ENCODE data around the gene KRT78.

The KRT78 gene

DNA sequence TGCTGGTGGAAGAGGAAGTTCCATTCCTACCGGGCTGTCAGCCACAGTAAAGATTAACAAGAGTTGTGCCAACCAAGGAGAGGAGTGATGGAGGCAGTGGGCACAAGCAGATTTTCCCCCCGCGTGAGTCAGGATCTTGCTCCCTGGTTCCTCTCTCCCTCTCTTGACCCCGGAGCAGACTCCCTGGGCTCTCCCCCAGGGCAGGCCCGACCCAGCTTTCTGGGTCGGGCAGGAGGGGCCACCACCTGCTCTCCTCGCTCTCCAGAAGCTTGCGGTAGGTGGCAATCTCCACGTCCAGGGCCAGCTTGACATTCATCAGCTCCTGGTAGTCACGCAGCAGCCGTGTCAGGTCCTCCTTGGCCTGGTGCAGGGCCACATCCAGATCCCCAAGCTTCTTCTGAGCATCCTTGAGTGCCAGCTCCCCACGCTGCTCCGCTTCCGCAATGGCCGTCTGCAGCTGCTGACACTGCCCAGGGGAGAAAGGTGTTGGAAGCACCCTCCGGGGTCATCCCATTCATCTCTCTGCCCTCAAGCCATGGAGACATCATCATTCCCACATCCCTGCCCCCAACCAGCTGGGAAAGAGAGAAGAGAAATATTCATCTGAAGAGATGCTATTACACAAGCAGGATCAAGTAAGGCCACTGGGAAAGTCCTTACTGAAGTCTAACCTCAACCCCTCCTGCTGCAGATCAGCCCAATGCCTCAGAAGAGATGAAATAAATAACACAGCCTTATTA lies 25.9 kb downstream of the KRT78 start:
- no peak for DNase-seq

DNA sequence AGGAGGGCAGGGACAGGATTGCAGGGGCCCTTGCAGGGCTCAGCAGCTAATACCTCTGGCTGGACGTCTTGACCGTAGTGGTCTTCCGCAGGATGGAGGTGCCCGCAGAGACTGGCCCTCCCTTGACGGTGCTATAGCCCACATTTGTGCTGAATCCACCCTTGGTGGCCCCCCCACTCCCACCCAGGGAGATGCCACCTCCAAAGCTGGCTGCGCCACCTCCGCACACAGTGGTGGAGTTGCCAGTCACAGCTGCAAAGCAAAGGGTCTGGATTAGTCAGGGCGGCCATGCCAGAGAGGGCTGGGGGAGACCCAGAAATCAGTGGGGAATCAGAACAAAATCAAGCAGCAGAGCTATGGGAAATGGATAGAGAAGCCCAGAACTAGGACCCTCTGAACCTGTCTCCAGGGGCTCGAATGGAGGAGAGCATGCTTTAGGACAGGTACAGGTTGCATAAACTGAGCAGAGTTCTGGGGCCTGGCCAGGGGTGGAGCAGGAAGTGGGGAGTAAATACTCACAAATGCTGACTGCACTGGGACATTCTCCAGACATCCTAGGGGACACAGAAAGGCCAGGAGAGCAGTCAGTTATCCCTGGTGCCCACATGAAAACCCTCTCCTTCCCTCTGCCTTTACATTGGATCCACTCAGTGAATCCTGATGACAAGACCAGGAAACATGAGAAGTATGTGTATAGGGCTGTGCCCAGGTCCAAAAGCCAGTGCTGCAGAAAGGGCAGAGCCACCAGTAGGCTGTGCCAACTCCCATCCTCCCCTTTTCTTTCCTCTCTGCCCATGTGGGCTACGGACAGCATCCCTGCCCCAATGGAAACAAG lies 26.8 kb downstream of the KRT78 start:
- no peak for DNase-seq

DNA sequence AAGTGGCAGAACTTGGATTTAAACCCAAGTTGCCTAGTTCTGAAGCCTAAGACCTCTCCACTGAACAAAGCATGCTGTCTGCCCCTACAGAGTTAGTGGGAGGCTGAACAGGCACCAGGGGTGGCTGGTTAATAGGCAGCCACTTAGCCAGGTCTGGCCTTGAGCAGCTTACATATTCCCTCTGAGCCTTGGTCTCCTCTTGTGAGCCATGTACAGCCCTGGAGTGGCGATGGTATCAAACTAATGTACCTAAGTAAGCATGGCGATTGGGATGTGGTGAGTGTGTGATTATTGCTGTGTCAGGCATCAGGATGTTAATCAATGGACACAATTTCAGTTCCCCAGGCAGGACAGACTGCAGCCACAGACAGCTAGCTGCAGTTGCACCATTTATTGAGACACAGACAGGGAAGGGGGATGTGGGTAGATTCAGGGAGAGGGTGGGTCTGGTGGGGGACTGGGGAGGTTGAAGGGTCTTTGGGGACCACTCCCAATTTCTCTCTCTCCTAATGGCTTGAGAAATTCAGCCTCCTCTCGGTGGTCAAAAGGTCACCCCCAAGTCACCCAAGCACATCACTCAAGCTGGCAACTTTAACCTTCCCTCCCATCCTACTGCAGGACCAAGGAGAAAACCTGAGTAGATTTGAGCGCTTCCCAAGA lies 27.6 kb downstream of the KRT78 start:
- DNase-seq, result no peak

DNA sequence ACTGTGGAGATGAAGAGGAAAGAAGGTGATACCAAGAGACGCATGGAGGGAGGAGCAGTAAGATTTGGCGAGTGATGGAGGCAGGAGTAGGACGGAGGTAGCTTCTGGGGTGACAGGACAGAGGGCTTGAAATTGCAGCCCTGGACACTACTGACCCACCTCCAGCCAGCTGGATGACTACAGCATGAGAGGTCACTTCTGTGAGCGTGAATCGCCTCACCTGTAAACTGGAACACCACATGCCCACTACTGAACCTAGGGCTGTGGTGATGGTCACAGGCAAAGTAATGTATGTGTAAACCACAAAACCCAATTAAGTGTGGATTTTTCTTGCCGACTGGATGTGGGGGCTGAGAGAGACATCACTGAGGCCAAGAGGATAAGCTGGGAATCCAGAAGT lies 28.3 kb downstream of the KRT78 start:
- DNase-seq, result no peak

DNA sequence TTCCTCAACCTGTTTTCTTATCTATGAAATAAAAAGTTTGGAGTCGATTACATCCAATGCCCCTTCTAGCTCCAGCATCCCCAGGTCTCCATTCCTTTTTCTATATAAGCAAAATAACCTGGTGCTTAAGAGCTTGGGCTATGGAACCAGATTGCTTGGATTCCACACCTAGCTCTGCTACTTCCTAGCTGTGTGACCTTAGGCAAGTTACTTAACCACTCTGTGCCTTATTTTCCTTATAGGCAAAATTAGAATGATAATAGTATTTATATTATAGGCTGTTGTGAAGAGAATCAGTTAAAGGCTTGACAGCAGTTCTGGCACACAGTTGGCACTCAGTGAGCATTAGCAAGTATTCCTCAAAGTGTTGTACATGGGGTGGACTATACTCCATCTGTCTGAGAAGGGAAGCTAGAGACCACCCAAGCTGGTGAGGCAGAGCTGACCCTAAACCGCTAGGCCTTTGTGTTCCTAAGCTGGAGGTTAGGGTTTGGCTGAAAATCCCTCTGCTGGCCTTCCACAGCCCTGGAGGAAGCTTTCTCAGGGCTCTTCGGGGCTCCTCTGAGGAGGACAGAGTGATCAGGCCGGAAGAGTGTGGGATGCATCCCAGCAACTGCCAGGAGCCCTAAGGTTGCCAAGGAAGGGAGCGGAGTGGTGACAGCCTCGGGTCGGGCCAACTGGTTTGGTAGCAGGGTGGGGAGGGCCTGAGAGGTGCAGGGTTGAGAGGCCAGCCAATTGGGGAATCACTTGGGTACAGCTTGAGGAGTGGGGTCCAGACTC lies 28.9 kb downstream of the KRT78 start:
- no peak for DNase-seq

DNA sequence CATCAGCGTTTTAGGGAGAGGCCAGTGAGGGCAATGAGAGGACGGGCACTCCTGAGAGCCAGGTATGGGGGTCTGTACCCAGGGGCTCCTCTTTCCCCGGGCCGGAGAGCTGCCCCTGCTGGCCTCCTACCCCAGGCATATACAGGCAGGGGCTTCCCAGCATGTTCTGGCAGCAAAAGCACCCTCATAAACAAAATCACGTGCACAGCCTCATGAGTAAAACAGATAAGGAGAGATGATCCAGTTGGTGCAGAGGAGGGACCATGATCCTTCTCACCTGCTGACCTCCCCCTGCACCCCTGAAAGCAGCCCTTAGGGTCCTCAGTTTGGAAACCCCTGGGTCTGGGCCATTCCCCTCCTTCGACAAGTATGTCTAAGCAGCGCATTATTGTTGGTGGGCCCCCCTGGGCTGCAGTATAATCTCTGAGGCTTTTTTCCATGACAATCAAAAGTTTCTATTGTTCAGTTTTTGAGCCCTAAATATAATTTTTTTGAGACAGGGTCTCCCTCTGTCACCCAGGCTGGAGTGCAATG lies 29.8 kb downstream of the KRT78 start:
- DNase-seq, result no peak

DNA sequence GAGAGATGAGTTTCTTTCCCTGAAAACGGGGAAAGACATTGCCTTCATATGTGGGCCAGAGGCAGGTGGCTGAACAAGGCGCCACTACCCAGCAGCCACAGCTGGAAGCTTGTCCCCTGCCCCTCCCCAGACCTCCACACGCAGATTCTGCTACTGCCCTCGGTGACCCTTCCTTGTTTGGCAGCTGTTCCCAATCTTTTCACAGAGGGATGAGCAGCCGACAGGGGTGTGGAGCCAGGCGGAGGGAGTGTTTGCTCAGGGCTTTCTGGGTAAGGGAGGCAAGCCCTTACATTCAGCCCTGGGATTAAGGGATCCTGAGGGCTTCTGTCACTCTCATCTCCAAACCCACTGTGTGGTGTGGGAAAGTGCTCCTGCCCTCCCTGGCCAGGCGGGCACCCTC lies 30.4 kb downstream of the KRT78 start:
- DNase-seq, result no peak

DNA sequence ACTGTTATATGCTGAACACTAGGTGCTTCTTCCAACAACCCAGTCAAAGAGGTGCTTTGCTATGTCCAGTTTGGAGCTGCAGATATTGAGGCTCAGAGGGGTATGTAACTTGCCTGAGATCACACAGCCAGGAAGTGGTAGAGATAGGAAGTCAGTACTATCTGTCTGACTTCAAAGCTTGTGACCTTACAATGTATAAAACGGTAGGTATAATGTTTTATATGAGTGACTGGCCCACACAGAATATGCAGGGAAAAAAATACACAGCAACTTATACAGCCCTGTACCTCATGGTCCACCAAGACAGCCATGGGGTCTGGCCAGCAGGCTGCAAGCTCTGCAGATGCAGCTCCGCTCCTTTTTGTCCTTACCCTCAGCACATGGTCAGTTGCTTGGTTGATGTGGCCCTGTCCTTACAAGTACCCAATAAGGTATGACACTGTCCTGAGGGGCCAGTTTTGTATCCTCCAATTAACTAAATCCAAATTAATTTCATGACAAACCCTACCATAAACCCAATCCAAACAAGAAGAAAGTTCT lies 31.0 kb downstream of the KRT78 start:
- no peak for DNase-seq

DNA sequence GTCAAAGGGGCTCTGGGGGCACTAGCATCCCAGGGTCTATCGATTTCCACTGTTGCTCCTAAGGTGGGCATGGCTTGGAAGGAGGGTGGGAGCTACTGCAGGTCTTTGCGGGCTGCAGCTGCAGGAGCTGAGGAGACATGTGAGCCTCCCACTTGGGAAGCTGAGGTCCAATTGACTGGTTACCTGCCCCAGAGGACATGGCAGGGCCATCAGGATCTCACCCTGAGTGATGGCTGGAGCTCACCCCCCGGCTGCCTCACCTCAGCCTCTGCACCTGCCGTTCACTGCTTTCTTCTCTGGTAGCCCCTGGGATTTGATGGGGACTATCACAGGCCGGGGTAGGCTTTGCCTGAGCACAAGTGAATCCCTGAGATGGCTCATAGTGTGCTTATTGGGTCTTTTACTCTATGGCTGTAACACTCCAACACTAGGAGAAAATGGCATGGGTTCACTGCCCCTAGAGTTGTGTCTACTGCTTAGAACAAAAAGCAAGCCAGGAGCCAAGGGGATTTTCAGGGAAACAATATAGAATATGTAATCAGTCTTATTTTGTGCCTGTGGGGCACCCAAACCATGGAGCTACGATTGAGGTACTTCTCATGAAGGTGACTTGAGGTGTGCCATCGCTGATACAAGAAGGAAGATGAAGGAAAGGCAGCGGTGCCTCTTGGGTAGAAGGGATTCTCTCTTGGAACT lies 31.6 kb downstream of the KRT78 start:
- no peak for DNase-seq

DNA sequence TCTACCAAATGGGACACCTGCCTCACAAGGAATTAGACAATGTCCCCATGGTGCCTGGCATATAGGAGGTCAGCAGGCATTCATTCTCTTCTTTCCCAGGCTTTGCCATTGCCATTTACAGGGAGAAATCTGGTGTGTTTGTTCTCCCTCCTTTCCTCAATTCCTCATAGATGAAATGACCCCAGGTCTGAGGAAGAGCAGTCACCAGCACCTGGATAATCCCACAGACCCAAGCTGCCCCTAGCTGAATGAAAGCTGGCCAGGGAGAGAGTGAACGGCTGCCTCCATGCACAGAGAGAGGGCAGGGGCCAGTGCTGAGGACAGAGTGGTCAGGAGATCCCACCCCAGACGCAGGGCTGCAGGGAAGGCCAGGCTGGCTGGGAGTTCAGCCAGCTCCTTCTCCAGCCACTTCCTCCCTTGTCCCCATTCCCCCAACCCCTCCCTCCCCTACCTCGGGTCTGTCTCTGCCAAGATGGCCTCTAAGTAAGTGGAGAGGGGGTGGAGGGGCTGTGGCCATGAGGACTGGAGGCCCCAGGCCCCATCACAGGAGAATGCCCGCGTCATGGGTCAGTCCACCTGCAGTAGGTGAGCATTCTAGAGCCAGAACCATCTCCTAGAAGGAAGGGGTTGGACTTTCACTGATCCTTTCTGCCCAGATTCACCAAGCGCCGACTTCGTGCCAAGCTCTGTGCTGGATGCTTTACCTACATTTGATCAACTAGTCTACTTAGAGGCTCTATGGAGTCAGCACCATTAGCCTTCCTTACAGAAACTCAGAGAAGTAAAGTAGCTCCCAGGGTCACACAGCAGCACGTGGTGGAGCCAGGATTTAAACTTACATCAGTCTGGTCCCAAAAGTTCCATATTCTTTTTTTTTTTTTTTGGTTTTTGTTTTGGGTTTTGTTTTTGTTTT lies 32.9 kb downstream of the KRT78 start:
- DNase-seq, result no peak

DNA sequence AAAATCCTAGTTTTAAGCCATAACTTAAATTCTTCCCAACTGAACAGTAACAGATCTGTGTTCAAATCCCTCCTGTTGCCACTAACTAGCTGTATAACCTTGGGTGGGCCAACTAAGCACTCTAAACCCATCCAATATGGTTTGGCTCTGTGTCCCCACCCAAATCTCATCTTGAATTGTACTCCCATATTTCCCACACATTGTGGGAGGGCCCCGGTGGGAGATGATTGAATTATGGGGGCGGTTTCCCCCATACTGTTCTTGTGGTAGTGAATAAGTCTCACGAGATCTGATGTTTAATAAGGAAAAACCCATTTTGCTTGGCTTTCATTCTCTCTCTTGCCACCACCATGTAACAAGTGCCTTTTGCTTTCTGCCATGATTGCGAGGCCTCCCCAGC lies 33.6 kb downstream of the KRT78 start:
- DNase-seq, result no peak

DNA sequence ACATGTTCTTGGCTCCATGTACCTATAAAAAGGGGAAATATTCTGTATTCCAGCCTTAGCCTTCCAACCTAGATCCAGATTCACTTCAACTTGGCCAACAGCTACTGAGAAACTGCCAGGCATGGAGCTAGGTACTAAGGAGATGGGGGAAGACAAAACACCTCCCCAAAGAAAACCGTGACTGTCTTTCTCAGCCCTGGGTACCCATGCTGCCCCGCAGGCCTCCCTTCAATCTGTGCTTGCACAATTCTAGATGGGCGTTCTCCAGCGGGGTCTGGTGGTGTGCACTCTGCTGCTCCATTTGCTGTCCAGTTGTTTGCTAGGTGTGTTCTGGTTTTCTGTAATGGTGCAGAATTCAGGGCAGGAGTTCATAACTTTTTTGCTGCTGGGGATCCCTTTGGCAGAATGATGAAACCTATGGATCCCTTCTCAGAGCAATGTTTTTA lies 34.1 kb downstream of the KRT78 start:
- no peak for DNase-seq

DNA sequence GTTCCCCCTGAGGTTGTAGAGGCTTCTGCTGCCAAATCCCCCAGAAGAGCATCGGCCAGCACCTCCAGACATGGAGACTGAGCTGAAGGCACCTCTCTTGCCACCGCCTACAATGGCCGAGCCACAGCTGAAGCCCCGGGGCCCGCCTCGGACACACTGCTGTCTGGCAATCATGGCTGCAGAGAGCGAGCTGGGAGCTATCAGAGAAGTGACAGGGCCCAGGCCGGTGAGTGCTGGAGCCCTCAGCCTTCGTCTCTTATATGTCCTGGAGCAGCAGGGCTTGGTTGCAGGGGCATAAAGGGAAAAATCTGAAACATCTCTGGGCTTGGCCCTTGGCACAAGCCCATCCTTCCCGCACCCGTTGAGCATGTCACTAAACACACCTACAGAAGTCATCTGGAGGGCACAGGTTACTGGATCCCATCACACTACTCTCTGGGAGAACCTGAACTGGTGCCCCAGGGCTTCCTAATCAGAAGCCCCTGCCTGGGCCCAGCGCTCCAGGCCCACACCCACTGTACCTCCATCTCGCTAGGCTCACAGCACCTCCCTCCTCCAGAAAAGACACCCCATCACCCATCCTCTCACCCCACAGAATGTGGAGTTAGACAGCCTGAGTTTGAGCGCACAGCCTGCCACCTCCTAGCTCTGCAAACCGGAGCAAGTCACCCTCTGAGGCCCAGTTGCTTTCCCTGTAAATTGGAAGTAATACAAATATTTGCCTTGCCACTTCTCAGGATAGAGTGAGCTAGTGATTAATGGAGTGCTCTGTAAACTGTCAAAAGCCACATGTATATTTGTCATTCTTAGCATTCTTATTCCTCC lies 34.7 kb downstream of the KRT78 start, which contains the start of gene KRT4:
Gene KRT4 (minus strand): TSS at position 232 of the 825 bp plus-strand sequence. CDS start 58 bp downstream, at position 174.
- DNase-seq, result no peak

DNA sequence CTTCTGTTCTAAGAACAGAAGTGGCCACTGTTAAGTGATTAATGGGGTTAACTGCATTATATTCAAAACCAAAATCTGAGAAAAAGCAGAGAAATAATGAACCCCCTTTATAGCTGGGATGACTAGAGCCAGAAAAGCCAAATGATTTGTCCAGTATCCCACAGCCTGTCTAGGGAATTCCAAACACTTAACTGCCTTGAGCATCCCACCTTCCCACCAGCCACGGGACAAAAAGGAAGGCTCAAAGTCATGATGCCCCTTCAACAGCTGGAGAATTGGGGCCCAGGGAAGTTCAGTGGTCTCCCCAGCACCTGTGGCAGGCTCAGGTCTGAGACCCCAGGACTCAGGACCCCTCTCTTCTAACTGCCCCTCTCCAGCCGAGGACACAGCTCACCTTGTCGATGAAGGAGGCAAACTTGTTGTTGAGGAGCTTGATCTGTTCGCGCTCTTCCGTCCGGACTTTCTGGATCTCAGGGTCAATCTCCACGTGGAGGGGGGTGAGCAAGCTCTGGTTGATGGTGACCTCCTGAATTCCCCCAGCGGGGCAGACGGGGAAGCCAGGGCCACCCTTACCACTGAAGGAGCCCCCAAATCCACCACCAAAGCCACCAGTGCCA lies 35.5 kb downstream of the KRT78 start:
- no peak for DNase-seq

DNA sequence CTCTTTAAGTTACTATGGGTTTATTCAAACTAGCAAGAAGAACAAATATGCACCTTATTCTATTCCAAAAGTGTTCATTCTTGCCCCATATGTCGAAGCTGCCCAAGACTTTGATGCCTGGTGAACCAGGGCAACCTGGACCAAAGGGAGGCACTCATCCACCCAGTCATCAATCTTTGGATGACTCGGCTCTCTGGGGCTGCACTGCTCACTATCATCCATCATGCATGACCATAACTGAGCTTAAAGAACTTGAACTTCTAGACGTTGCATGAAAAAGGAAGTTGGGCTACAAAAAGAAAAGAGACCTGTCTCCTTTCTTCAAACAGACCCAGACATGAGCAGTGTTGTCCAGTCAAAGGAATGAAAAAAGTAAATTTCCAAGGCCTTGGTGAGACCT lies 36.0 kb downstream of the KRT78 start:
- no peak for DNase-seq

DNA sequence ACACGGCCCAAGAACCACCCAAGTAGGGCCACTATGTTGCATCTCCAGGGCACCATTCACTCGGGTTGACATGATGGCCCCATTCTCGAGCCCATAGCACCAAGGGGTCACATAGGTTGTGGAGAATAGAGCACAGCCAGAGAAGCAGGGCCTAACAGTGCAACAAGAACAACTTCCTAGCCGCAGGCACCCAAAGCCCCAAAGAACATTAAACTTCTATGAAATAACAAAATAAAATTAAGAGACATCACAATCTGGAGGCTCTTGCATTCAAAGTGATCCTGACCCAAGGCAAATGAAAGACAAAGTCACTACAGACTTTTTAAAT lies 36.8 kb downstream of the KRT78 start:
- DNase-seq, result no peak

DNA sequence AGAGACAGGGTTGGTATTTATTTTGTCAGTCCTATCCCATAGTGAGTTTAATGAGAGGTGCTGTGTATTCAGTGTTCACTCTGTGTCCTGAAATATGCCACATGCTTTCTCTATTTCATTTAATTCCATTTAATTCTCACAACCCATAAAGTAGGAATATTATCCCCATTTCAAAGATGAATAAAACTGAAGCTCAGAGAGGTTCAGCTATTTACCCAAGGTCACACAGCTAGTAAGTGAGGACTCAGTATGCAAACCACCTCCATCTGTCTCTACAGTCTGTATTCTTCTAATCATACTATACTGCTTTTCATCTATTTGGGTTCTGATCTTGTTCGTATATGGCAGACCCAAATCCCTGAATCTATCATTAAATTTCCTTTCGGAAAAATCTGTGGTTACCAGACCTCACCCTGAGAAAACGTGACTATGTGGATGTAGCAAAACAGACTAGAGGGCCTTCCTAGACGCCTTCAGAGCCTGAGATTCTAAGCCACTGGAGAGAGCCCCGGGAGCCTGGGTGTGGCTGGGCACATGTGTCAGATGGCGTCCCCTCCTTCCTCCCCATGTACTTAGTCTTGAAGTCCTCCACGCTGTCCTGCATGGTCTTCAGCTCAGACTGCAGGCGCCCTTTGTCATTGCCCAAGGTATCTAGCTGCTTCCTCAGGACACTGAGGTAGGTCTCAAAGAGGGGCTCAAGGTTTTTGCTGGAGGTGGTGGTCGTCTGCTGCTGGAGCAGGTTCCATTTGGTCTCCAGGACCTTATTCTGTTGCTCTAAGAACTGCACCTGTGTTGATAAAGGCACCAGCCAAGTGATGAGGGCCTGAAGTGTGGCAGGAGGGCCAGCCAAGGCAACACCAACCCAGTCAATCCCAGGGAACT lies 37.4 kb downstream of the KRT78 start:
- no peak for DNase-seq

DNA sequence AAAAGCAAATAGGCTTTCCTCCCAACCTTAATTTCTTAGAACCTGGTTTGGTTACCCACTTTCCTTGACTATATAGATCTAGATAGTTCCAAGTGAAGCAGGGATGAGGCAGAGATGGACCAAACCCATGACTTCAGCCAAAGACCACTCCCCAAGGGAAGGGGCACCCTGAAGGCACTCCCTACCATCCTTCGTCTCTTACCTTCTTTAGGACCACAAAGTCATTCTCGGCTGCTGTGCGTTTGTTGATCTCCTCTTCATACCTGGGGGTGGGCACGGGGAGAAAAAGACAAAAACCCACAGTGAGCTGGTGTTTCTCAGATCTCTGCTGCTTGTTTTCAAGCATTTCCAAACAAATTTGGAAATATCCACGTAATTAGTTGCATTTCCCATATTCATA lies 38.2 kb downstream of the KRT78 start:
- no peak for DNase-seq

Measured in activated CD4-positive, alpha-beta T cell treated with anti-CD3 and anti-CD28 coated beads, Interleukin-10, Interleukin-2, amounts not matched to agents 100 ng/mL and 50 ng/mL, durations not matched to agents 16 hours and 8 hours (primary cell).